Fibroblast of upper back skin (primary cell): ENCODE data around the gene SWT1.

Source experiments
- DNase-seq: peaks from one replicate; pipeline ENCODE4 v3.0.0-alpha.2; 2013

Gene SWT1

DNA sequence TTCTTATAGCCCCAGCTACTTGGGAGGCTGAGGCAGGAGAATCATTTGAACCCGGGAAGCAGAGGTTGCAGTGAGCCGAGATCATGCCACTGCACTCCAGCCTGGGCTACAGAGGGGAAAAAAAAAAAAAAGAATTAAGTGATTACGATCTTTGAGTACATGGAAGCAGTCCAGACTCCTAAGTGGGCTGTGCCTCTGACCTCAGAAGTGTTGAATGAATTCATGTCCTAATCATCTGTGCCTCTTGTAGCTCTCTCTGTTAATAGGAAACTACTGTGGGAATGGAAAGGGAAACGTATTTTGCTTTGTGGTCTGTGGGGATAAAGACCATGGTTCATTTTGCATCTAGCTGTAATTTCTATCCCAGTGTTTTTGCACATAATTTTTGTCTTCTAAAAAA, 168.4 kb downstream of the SWT1 start:
- no peak for DNase-seq

- no peak for DNase-seq
Observed at GRCh38 chr1:185328255-185328654, 171.3 kb downstream of the SWT1 start.

- no peak for DNase-seq
Observed at GRCh38 chr1:185334182-185334581, 177.2 kb downstream of the SWT1 start.

- peak; percentile 24 for DNase-seq
Observed at GRCh38 chr1:185337246-185337645, 180.3 kb downstream of the SWT1 start.

GRCh38 chr1:185338719-185339622, 182.0 kb downstream of the SWT1 start:
- DNase-seq: peak; percentile 16

DNA sequence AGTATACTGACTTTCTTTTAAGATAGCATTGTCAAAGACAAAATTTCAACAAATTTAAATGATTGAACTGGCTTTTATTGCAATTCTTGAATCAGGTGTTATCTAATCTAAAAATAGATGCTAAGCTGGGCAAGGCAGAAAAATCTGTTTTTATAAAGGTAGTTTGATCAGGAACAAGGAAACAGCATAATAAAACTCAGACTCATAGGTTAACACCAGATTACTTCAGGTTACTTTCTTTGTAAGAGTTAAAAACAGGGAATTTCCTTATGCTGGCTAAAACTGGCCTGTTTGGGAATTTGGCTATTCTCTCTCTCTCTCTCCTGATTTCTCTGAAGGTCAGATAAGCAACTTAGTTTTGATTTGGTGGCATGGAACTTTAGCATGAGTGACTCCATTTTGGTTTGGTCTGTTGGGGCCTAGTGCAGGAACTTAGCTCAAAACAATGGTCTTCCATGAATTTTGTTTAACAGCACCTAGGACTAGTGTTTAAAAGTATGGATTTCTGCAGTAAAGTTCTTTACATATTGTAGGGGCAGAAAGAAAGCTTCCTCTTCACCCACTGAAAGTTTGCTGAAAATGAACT, 184.3 kb downstream of the SWT1 start:
- DNase-seq: no peak
